ENCODE measurements around the gene IP6K2.
A peak's percentile ranks its signal among the peaks of the same experiment; 100 is the strongest.

Gene IP6K2

DNA sequence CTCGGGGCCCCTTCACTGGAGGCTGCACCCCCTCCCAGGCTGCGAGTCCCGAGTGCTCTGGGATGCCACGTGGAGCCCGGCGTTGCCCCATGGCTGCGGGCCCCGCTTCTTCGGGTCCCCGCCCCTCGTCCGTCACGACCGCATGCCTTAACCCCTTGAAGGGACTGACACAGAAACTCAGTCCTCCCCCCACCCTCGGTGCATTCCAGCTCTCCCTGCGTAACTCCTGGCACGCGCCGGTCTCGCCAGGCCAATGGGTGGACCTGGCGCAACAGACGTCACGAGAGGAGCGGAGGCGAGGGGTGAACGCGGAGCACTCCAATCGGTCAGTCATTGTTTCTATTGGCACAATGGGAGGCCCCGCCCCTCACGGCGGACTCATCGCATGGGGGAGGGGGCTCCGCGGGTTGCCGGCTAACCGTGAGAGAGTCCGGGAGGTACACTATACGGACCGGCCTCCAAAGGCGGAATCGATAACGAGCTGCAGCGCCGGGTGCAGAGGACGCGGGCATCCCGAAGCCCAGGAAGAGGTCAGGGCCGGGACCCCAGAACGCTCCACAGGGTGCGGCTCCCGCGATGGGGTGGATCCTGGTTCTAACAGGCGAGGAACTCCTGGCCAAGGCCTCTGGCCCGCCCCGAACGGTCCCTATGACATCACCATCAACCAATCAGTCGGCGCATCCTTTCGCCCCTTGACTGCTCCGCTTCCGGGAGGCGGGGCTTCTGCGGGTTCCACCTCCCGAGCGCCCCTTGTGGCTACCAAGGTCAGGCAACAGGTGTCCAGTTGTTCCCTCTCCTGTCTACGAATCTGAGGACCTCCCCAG, 53.3 kb downstream of the IP6K2 start:
- peak; percentile 78 for DNase-seq (ENCODE audit: low read depth)

GRCh38 chr3:48662753-48663488, 54.1 kb downstream of the IP6K2 start, which contains the start of gene CELSR3:
Gene CELSR3, minus strand, starts transcription at chr3:48662886. Its CDS starts 252 bp downstream, at chr3:48662634.
- peak; percentile 19 for DNase-seq (ENCODE audit: low read depth)

GRCh38 chr3:48662145-48662752, 54.8 kb downstream of the IP6K2 start:
- no peak for DNase-seq (ENCODE audit: low read depth)

DNA sequence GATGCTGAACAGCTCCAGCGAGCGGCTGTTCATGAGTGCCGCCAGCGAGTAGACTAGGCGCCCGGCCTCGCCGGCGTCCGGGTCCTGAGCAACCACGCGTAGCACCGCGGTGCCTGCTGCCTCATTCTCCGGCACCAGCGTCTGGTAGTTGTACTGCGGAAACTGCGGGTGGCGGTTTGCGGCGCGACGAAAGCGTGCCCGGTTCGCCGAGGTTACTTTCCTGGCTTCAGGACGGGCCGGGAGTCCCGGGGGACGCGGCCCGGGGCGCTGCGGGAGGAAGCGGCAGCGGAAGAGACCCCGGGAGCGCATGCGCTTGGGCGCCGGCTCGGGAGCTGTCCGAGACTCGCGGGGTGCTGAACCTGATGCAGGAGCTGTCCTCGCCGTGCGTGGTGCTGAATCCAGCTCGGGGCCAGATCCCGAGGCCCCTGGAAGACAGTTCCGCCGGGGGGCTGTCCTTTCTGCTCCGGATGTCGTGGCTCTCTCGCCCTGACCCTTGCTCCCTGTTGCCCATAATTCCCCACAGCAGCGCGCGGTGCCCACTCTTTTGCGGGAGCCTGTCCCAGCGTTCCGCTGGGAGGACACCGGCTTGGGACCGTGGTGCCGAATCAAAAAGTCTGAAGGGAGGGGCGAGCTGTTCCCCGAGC, 55.4 kb downstream of the IP6K2 start:
- peak; percentile 52 for DNase-seq (ENCODE audit: low read depth)

DNA sequence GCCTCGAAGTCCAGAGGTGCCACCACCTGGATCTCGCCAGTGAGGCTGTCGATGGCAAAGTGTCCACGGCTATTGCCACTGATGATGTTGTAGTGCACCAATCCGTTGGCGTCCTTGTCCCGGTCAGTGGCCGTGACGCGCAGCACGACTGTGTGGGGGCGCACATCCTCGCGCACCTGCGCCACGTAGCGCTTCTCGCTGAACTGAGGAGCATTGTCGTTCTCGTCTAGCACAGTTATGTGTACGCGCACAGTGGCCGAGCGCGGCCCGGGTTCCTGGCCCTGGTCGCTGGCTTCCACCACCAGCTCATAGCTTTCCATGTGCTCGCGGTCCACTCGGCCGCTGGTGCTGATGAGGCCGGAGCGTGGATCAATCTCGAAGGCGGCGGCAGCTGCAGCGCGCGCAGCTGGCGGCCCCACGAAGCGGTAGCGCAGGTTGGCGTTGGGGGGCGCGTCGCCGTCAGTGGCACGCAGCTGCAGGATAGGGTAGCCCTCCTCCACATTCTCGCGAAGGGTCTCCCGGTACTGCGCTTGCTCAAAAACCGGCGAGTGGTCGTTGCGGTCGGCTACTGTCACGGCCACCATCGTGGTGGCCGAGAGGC, 56.1 kb downstream of the IP6K2 start:
- DNase-seq (ENCODE audit: low read depth): no peak

GRCh38 chr3:48656841-48657281, 60.2 kb downstream of the IP6K2 start:
- no peak for DNase-seq (ENCODE audit: low read depth)

GRCh38 chr3:48656061-48656840, 60.8 kb downstream of the IP6K2 start:
- DNase-seq (ENCODE audit: low read depth): peak; percentile 78

DNA sequence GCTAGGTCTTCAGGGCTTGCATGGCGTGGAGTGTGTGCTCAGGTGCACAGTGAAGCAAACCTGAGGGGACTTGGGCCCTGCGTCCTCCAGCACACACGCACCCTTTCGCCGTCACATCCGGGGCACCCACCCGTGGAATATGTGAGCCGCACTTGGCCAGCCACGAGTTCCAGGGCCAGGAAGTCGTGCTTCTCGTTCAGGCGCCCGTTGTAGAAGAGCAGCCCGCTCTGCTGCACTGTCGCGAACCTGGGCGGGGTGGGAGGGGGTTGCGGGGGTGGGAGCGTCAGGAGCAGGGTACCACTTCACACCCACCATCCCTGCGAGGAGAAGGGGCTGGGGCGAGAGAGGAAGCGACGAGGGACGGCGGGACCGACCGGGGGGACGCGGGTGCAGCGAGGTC, 61.4 kb downstream of the IP6K2 start:
- peak; percentile 22 for DNase-seq (ENCODE audit: low read depth)

DNA sequence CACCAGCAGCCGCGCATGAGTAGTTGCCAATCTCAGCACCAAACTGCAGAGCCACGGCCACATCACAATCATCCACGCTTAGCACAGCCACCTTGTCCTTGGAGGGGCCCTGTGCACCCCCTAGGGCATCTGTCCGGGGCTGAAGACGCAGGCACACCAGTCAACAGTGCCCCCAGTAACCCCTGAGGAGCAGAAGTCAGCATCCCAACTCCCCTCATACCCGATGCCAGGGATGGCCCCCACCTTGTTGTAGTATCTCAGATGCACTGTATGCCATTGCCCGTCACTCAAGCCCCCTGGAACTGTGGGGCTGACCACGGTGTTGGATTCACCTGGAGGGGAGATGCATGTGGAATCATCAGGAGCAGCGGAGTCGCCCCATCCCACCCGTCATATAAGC, 62.0 kb downstream of the IP6K2 start:
- no peak for DNase-seq (ENCODE audit: low read depth)

DNA sequence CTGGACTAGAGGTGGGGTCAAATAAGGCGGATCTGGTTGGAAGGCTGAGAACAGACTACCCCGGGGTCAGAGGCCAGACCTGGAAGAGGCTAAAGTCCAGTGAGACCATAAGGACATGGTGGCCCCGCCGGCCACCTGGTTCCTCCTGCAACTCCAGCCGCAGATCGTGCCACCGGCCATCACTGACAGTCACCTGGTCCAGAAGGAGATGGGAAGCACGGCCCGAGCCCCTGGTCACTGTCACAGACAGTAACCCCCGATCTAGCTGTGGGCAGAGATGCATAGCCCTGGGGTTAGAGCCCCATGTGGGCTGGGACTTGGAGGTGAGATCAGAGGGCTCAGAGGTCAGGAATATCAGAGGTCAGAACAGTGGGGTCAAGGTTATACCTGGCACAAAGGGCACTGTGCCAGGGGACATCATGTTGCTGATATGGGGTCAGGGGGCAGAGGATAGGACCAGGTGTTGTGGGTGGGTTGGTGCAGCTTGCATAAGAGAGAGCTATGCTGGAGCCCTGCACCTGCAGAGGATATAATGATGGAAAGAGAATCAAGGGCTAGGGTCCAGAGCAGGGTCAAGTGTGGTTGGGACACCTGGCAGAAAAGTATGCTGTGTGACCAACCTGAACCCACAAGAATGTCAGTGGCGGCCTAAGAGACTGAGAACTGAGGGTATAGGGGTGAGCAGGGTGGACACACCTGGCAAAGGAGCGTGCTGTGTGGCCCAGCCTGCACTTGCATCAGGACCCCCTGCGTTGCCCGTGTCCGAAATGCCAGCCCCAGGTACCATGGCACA, 63.9 kb downstream of the IP6K2 start:
- no peak for DNase-seq (ENCODE audit: low read depth)

DNA sequence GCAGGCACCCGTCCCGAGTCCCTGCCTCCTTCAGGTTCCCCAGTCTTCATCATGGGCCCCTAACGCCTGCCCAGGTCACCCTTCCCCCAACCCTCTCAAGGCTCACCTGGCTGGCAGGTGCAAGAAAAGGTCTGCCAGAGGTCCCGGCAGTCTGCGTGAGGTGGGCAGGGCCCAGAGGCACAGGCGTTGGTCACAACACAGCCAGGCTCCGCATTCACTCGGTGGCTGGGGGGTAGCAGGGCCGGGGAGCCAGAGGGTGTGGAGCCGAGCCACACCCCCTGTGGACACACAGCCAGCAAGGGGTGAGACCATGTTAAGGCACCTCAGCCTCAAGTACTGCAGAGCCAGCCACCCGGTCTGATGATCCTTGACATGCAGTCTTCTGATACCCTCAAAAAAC, 65.2 kb downstream of the IP6K2 start:
- no peak for DNase-seq (ENCODE audit: low read depth)

GRCh38 chr3:48650723-48651122, 66.3 kb downstream of the IP6K2 start:
- no peak for DNase-seq (ENCODE audit: low read depth)

- no peak for DNase-seq (ENCODE audit: low read depth)
Measured at GRCh38 chr3:48648188-48648850, 68.7 kb downstream of the IP6K2 start.

DNA sequence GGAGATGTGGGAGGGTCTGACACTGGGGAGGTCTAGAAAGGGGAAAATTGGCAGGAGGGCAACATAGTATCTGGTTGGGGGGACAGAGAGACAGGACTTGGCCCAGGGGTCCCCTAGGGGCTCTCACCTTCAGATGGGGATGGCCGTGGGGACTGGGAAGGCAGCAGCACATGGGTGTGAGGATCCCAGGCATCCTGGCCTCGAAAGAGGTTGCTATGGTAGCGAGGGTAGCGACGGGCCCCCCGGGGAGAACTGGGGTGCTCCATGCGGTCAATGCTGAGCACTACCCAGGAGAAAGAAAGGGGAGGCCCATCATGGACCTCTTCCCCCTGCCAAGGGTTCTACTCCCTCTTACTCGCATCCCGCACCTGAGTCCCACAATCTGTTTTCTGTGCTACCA, 69.3 kb downstream of the IP6K2 start:
- DNase-seq (ENCODE audit: low read depth): no peak

GRCh38 chr3:48644898-48645760, 71.9 kb downstream of the IP6K2 start:
- DNase-seq (ENCODE audit: low read depth): no peak

DNA sequence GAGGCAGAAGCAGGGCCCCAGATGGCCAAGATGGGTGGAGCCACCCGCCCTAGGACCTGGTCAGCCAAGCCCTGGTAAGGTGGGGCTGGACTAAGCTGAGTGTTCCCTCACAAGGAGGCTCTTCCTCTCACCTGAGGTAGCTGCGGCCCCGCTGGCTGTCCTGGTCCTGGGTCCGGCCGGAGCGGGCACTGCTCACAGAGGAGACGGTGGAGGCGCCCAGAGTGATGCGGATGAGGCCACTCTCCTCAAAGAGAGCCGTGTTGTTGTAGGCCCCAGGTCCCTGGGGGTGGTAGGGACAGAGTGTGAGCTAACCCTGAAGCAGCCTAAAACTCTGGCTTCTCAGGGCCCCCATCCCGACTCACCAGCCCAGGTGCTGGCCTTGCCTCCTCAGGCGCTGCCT, 74.4 kb downstream of the IP6K2 start:
- DNase-seq (ENCODE audit: low read depth): no peak

GRCh38 chr3:48641396-48641795, 75.6 kb downstream of the IP6K2 start:
- no peak for DNase-seq (ENCODE audit: low read depth)

DNA sequence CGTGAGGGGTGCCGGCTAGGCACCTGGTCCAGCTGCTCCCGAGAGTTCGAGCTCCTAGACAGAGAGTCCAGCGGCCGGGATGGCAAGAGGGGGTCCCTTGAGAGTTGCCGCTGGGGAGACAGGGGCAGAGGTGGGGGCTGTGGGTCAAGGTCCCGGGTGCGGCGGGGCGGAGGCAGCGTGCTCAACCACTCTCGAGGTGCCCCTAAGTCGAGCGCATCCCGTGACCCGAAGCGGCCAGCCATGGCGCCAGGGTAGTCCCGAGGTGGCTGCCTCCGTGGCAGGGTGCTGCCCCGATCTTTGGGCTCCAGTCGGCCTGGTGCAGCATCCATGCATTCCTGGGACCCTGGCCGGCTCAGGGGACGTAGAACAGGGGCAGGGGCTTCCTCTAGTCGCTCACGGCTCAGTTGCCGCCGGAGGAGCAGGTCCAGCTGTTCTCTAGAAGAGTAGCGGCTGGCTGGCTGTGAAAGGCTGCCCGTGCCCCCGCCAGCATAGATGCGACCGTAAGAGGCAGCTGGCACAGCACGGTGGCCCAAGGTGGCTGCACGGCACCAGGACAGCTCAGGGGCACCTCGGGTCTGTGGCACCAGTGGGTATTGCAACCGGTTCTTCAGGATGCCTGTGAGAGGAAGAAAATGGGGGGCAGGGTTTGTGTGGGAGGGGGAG, 76.9 kb downstream of the IP6K2 start:
- no peak for DNase-seq (ENCODE audit: low read depth)
